Measurements from ENCODE around the gene RGS16. TPM values are rescaled to one million over a fixed set of nuclear protein-coding genes. Genes with fewer than 3 reads are reported as not detected.

The RGS16 gene
- total and polyA plus RNA-seq, 9 of the 15 experiments (the other 6 are each of a cell fraction or from before 2014, with no cell fraction given): 0.07 to 0.55 (median 0.36) TPM

- TF ChIP-seq MLLT1 (IDR thresholded peaks at IDR 0.05): peak in 1 of 2 experiments; percentile 88; a peak in 2 of 4 replicates
- peak; percentile 85 for TF ChIP-seq CREM (IDR thresholded peaks at IDR 0.05; ENCODE audit: low read depth)
- TF ChIP-seq ZNF589 (CRISPR knock-in tag; IDR thresholded peaks at IDR 0.05; ENCODE audit: low read depth): 0 out of 2 replicates have a peak, but pooled peaks have one; percentile 57
- TF ChIP-seq SMAD1 (IDR thresholded peaks at IDR 0.05; ENCODE audit: low read depth, low read length, partially characterized antibody): peak; percentile 16
- no peak for TF ChIP-seq PHB (CRISPR knock-in tag; IDR thresholded peaks at IDR 0.05)
- no peak for TF ChIP-seq MCM2 (IDR thresholded peaks at IDR 0.05; ENCODE audit: low read depth)
- 0 out of 2 replicates have a peak, but pooled peaks have one; percentile 18 for TF ChIP-seq HDGF (IDR thresholded peaks at IDR 0.05)
- no peak for TF ChIP-seq USF1 (CRISPR knock-in tag; IDR thresholded peaks at IDR 0.05)
- no peak for TF ChIP-seq HOMEZ (CRISPR knock-in tag; IDR thresholded peaks at IDR 0.05)
- no peak for TF ChIP-seq ZNF174 (CRISPR knock-in tag; IDR thresholded peaks at IDR 0.05)
- TF ChIP-seq TBL1XR1 (IDR thresholded peaks at IDR 0.05; ENCODE audit: low read length in 2 of 2): peak in 1 of 2 experiments; percentile 12; a peak in 1 of 4 replicates
- TF ChIP-seq ZNF318 (IDR thresholded peaks at IDR 0.05; ENCODE audit: borderline replicate concordance in 1 of 2, low read depth in 1 of 2): peak in 1 of 2 experiments; percentile 82; a peak in 2 of 4 replicates
- TF ChIP-seq HNRNPH1 (optimal IDR thresholded peaks at IDR 0.05; ENCODE audit: low read depth, low read length): no peak
Measured at GRCh38 chr1:182588500-182589396, 15.4 kb downstream of the RGS16 start, which contains the start of gene RNASEL (continued).

Measured in K562 (cell line).